PC-9 (cell line): ENCODE results near the gene TWNK.

Experiments used
- EZH2 ChIP-seq: fragments of 200-600 bp; sonication (generic); IDR thresholded peaks from 2 replicates; pipeline ENCODE4 v1.8.0; 2017; ENCODE audit warnings: antibody characterized with exemption, low read depth
- TF ChIP-seq, protein P1 (sequence below): fragments of 200-600 bp; sonication (generic); conservative IDR thresholded peaks from 2 replicates; pipeline ENCODE4 v1.6.1; 2017; ENCODE audit warnings: mixed run types, antibody characterized with exemption, mild to moderate bottlenecking, moderate library complexity

DNA sequence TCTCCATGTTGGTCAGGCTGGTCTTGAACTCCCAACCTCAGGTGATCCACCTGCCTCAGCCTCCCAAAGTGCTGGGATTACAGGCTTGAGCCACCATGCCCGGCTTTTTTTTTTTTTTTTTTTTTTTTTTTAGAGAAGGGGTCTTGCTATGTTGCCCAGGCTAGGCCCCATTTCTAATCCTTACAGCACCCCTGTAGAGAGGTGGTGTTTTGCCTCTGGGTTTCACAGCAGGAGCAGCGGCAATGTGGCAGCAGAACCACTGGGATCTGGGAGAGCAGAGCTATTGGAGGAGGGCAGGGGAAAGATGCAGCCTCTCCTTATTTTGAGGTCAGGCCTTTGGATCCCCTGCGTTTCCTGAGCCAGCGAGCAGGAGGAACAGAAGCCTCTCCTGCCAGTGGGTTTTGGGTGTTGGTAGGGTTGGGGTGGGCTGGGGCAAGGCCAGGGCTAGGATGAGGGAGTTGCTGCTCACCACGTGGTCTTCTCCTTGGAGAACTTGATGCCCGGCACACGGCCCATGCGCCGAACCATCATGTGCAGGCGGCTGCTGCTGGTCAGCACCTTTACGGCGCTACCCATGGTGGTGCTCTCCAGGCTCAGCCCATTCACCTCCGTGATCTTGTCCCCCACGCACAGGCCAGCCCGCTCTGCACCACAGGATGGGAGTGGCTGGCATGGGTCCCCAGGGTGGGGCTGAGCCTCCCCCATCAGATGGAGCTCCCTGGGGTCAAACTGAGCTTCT, 35.8 kb downstream of the TWNK start:
- TF ChIP-seq, protein P1, sequence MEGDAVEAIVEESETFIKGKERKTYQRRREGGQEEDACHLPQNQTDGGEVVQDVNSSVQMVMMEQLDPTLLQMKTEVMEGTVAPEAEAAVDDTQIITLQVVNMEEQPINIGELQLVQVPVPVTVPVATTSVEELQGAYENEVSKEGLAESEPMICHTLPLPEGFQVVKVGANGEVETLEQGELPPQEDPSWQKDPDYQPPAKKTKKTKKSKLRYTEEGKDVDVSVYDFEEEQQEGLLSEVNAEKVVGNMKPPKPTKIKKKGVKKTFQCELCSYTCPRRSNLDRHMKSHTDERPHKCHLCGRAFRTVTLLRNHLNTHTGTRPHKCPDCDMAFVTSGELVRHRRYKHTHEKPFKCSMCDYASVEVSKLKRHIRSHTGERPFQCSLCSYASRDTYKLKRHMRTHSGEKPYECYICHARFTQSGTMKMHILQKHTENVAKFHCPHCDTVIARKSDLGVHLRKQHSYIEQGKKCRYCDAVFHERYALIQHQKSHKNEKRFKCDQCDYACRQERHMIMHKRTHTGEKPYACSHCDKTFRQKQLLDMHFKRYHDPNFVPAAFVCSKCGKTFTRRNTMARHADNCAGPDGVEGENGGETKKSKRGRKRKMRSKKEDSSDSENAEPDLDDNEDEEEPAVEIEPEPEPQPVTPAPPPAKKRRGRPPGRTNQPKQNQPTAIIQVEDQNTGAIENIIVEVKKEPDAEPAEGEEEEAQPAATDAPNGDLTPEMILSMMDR: no peak
- TF ChIP-seq EZH2: no peak
